ENCODE data around the gene AKAP17A.

The AKAP17A gene

DNA sequence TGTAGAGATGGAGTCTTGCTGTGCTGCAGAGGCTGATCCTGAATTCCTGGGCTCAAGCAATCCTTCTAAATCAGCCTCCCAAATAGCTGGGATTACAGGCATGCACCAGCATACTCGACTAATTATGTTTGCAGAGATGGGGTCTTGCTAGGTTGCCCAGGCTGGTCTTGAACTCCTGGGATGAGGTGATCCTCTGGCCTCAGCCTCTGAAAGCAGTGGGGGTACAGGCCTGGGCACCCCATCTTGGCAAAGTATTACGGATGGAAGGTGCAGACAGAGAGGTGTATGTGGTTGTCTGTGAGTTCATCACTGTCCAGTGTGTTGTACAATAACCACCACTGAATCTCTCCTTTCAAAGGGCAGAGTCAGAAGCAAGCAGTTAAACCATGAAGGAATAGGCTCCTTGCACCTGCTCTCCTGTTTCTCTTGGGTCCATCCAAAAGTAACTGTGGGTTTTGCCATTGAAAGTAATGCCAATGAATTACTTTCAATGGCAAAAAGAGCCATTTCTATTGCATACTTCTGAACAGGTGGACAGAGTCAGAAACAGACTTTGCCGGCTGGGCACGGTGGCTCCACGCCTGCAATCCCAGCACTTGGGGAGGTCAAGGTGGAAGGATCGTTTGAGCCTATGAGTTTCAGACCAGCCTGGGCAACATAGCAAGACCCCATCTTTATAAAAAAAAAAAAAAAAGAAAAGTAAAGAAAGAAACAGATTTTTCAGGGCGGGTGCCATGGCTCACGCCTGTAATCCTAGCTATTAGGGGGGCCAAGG is 7.0 kb upstream of the AKAP17A start:
- DNase-seq: no peak

DNA sequence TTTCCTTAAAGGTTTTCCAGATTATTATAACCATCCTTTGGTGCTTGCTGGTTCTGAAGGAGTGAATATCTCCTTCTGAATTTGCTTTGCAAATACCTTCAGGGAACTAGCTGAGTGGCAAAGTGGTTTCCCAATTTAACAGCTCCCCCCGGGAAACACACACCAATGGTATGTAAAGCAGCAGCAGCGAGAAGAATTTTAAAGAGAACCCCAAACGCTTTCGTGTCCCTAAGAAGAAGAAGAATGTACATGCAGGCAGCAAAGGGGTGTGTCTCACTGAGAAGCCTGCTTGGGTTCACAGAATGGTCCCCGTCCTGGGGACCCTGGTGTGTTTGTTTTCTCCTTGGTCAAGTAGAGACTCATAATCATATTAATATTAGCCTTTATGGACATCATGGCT is 4.2 kb upstream of the AKAP17A start:
- DNase-seq: no peak

GRCh38 chrX:1589356-1590130 is 1.9 kb upstream of the AKAP17A start:
- DNase-seq: no peak

GRCh38 chrX:1591863-1592469 is 562 bp downstream of the AKAP17A start:
- no peak for DNase-seq

GRCh38 chrX:1592470-1593142 is 1.2 kb downstream of the AKAP17A start:
- DNase-seq: no peak

GRCh38 chrX:1593286-1594271 is 2.2 kb downstream of the AKAP17A start:
- no peak for DNase-seq

GRCh38 chrX:1595711-1596060 is 4.3 kb downstream of the AKAP17A start:
- no peak for DNase-seq

GRCh38 chrX:1596676-1597344 is 5.4 kb downstream of the AKAP17A start:
- no peak for DNase-seq

GRCh38 chrX:1597345-1598020 is 6.1 kb downstream of the AKAP17A start:
- DNase-seq: no peak

DNA sequence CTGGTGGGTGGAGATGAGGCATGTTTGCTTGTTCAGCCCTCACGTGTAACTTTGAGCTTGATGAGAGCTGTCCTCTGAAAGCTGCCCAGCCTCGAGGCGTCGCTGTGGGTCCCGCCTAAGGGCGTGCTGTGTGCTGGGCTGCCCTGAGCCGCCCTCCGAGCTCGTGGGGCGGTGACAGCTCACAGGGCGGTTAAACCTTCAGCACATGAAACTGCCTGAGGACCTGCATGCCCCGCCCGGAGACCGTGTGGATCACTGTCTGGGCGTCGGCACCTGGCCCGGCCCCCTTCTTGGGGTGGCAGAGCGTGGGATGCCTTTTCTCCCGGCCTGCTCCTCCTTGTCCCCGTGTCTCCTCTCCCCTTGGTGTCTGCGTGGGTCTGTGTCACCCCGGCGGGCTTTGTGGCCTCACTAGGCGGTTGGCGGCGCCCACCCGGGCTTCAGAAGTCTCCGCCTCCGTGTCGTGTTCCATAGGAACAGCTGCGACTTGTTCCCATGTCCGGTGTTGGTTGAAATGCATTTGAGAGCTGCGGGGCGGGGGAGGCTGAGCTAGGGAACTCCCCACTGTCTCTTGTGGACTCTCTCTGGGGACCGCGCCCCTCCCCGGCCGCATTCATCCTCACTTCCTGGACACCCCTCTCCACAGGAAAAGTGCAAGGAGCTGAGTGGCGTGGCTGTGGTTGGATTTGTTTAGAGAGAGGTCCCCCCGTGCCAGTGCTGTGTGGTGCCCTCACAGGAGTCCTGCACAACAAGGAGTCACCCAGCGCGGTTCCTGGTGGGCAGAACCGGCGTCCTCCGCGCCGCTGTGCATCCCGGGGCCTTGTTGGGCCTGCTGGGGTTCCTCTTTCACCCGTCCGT is 6.8 kb downstream of the AKAP17A start:
- no peak for DNase-seq

- no peak for DNase-seq
Measured at GRCh38 chrX:1598876-1599790, 7.7 kb downstream of the AKAP17A start.

DNA sequence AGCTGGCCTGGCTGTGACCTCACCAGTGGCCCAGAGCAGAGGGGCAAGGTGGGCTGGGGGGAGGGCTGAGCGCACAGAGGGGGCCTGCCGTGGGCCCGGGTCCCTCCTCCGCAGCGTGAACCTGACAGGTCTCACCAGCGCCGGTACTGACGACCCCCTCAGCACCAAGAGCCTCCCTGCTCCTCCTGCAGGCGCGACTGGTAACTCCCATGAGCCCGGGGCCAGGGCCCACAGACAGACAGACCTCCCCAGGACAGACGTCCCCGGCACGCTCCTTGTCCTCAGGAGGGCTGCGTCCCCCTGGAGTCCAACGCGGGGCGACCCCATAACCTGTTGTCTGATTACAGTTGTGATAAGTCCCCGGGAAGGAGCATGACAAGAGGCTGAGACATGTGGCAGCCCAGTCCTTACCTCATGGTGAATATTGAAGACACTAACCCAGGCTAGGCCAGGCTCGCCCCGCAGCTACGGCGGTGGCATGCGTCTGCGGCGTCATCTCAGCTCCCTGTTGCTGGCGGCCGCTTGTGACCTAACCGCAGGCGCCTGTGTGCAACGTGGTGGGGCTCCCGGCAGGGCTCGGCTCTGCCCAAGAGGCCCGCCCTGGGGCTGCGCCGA is 8.5 kb downstream of the AKAP17A start:
- no peak for DNase-seq

DNA sequence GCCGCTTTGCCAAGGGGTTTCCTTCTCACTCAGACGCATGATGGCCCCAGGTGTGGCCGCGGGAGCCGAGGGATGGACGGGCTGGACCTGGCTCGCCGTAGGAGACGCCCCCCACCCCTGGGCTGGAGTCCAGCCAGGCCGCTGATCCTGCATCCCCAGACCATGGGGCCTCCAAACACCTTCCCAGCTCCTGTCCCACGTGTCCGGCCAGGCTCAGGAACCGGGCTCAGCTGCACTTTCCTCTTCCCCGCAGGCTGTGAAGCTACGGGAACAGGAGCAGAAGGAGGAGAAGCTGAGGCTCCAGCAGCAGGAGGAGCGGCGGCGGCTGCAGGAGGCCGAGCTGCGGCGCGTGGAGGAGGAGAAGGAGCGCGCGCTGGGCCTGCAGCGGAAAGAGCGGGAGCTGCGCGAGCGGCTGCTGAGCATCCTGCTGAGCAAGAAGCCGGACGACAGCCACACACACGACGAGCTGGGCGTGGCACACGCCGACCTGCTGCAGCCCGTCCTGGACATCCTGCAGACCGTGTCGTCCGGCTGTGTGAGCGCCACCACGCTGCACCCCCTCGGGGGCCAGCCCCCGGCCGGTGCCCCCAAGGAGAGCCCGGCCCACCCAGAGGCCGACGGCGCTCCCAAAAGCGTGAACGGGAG is 9.1 kb downstream of the AKAP17A start:
- DNase-seq: no peak

DNA sequence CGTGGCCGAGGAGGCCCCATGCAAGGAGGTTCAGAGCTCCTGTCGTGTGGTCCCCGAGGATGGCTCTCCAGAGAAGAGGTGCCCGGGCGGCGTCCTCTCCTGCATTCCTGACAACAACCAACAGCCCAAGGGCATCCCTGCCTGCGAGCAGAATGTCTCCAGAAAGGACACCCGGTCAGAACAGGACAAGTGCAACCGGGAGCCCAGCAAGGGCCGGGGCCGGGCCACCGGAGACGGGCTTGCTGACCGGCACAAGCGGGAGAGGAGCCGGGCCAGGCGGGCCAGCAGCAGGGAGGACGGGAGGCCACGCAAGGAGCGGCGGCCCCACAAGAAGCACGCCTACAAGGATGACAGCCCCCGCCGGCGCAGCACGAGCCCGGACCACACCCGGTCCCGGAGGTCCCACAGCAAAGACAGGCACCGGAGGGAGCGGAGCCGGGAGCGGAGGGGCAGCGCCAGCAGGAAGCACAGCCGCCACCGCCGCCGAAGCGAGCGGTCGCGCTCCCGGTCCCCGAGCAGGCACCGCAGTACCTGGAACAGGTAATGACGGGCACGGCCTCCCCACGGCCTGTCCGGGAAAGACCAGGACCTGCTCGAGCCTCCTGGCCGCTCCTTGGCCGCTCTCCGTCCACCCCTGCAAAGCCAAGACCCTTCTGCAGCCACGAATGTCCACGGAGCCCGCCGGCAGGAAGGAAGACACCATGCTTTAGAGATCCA is 9.8 kb downstream of the AKAP17A start:
- DNase-seq: no peak

GRCh38 chrX:1601768-1602085 is 10.3 kb downstream of the AKAP17A start:
- DNase-seq: no peak

GRCh38 chrX:1602299-1602698 is 10.9 kb downstream of the AKAP17A start:
- no peak for DNase-seq

GRCh38 chrX:1606496-1606895 is 15.1 kb downstream of the AKAP17A start:
- DNase-seq: no peak

All from activated CD4-positive, alpha-beta T cell treated with anti-CD3 and anti-CD28 coated beads, Interleukin-2, amount 50 U/mL, for 4 hours (primary cell).